Keratinocyte (primary cell): ENCODE measurements around the gene PLD5. TPM values are rescaled to one million over a fixed set of nuclear protein-coding genes. Genes with fewer than 3 reads are reported as not detected.

ENCODE experiments used
- DNase-seq: peaks from one replicate; pipeline ENCODE4 v3.0.0-alpha.2; 2011; ENCODE audit warnings: low read depth, missing footprints, low spot score
- FAIRE-seq: peaks from 2 replicates; lab custom pipeline; 2011; peaks lifted over from hg19 to GRCh38; lab: Jason Lieb, UNC
- H2AFZ ChIP-seq: 2 replicates; pipeline ENCODE4 v1.6.0; 2012; ENCODE audit warnings: low read length, control low read depth, inconsistent platforms; ENCODE audit not compliant: control insufficient read depth
- H3K27ac ChIP-seq: 2 replicates; pipeline ENCODE4 v1.5.1; 2011; ENCODE audit warnings: low read length; ENCODE audit not compliant: control insufficient read depth, insufficient read depth
- H3K27me3 ChIP-seq: 3 replicates; pipeline ENCODE4 v1.6.0; 2011; ENCODE audit warnings: low read length; ENCODE audit not compliant: control insufficient read depth, insufficient read depth; ENCODE audit errors: extremely low read depth
- H3K36me3 ChIP-seq, 2 experiments: 2 replicates in 1 of 2; 3 replicates in 1 of 2; pipeline ENCODE4 v1.5.1; 2011; ENCODE audit warnings: low read length in 2 of 2, mild to moderate bottlenecking in 1 of 2; ENCODE audit not compliant: control insufficient read depth in 2 of 2, insufficient read depth in 2 of 2; ENCODE audit errors: extremely low read depth in 1 of 2
- H3K4me1 ChIP-seq: 3 replicates; pipeline ENCODE4 v1.5.1; 2011; ENCODE audit warnings: low read length; ENCODE audit not compliant: control insufficient read depth, insufficient read depth; ENCODE audit errors: extremely low read depth
- H3K4me2 ChIP-seq: 3 replicates; pipeline ENCODE4 v1.6.0; 2011; ENCODE audit warnings: low read depth, low read length; ENCODE audit not compliant: control insufficient read depth, insufficient read depth; ENCODE audit errors: extremely low read depth
- H3K4me3 ChIP-seq, 3 experiments: fragments of 200-600 bp in 1 of 3; sonication (generic) in 1 of 3; 2 replicates in 2 of 3; 3 replicates in 1 of 3; pipeline ENCODE4 v1.5.1; 2011 to 2016; ENCODE audit warnings: low read length in 3 of 3, mild to moderate bottlenecking in 3 of 3, control low read depth in 2 of 3, inconsistent platforms in 1 of 3, low read depth in 1 of 3, mixed read lengths in 1 of 3, mixed run types in 1 of 3, moderate library complexity in 1 of 3; ENCODE audit not compliant: control insufficient read depth in 2 of 3, insufficient read depth in 2 of 3; ENCODE audit errors: extremely low read depth in 1 of 3
- H3K79me2 ChIP-seq: 2 replicates; pipeline ENCODE4 v1.6.0; 2012; ENCODE audit warnings: low read length; ENCODE audit not compliant: control insufficient read depth, insufficient read depth
- H3K9ac ChIP-seq: 3 replicates; pipeline ENCODE4 v1.6.0; 2011; ENCODE audit warnings: low read length; ENCODE audit not compliant: control insufficient read depth, insufficient read depth; ENCODE audit errors: extremely low read depth
- H3K9me1 ChIP-seq: 3 replicates; pipeline ENCODE4 v1.6.0; 2011; ENCODE audit warnings: low read length; ENCODE audit not compliant: control insufficient read depth, insufficient read depth; ENCODE audit errors: extremely low read depth
- H3K9me3 ChIP-seq: 2 replicates; pipeline ENCODE4 v1.5.1; 2012; ENCODE audit warnings: low read depth, low read length; ENCODE audit not compliant: control insufficient read depth
- H4K20me1 ChIP-seq: 3 replicates; pipeline ENCODE4 v1.6.0; 2011; ENCODE audit warnings: low read length; ENCODE audit not compliant: control insufficient read depth, insufficient read depth; ENCODE audit errors: extremely low read depth
- CTCF ChIP-seq, 3 experiments: IDR thresholded peaks in 1 of 3; conservative IDR thresholded peaks in 1 of 3; optimal IDR thresholded peaks in 1 of 3; 2 replicates in 2 of 3; 3 replicates in 1 of 3; pipeline versions ENCODE3 to v1.5.1; 2011; ENCODE audit warnings: low read length in 3 of 3, mild to moderate bottlenecking in 3 of 3, moderate library complexity in 2 of 3, control low read depth in 1 of 3, inconsistent platforms in 1 of 3; ENCODE audit not compliant: insufficient read depth in 2 of 3; ENCODE audit errors: extremely low read depth in 1 of 3
- EZH2 ChIP-seq: IDR thresholded peaks from one replicate; pipeline ENCODE4 v1.6.1; 2012; ENCODE audit warnings: inconsistent platforms, mild to moderate bottlenecking, low read length, moderate library complexity
- dilution Hi-C: fragments of 300-500 bp; cut with MboI; formaldehyde crosslinking; loops from one replicate; pipeline ENCODE4 v1.7.0; 2020; ENCODE audit warnings: low sequenced_read_pairs; ENCODE audit not compliant: extremely low pct_ligation_motif_present
- polyA plus RNA-seq, 5 experiments: library from polyadenylated mRNA; depleted of rRNA in 3 of 5; stranded (reverse) in 3 of 5; stranded (forward) in 1 of 5; unstranded in 1 of 5; fragments of >200 nt; gene quantifications; 1 replicate in 1 of 5; 2 replicates in 3 of 5; 3 replicates in 1 of 5; pipeline versions ENCODE4 v1.2.1 to v1.2.3, GENCODE V29; 2011 to 2012; ENCODE audit warnings: missing spikeins in 2 of 5, low read depth in 1 of 5, low replicate concordance in 1 of 5

The PLD5 gene
- polyA plus RNA-seq, 1 donor (not counting 4 experiments of a cell fraction or from before 2014, with no cell fraction given): 7.2 TPM

GRCh38 chr1:242209063-242209462 lies 315.4 kb downstream of the PLD5 start:
- Histone ChIP-seq H3K4me1 (no peaks in the 10 kb centered on the region), H3K36me3 (peaks cover 0 to 6% of the 10 kb centered on the region in 2 experiments), H3K79me2 (no peaks in the 10 kb centered on the region), H3K27ac (no peak overlapping the region), H3K4me3 (no peak overlapping the region), H4K20me1 (no peaks in the 10 kb centered on the region), H3K9ac (no peak overlapping the region), H3K27me3 (no peaks in the 10 kb centered on the region), H2AFZ (no peak overlapping the region), H3K4me2 (no peak overlapping the region), H3K9me3 (no peaks in the 10 kb centered on the region), H3K9me1 (no peaks in the 10 kb centered on the region)
- no peak for TF ChIP-seq EZH2
- no peak for TF ChIP-seq CTCF (optimal IDR thresholded peaks at IDR 0.05 in 1 of 3, IDR thresholded peaks at IDR 0.05 in 1 of 3, conservative IDR thresholded peaks at IDR 0.05 in 1 of 3; ENCODE audit: extremely low read depth in 1 of 3, insufficient read depth in 2 of 3, low read length in 3 of 3)
- dilution Hi-C loops: no loop called here
- DNase-seq (no peak), FAIRE-seq (no peak)

GRCh38 chr1:242208021-242208420 lies 316.5 kb downstream of the PLD5 start:
- Histone ChIP-seq H3K4me1 (no peaks in the 10 kb centered on the region), H3K9ac (no peak overlapping the region), H4K20me1 (no peaks in the 10 kb centered on the region), H2AFZ (no peak overlapping the region), H3K9me3 (no peaks in the 10 kb centered on the region), H3K27me3 (no peaks in the 10 kb centered on the region), H3K4me2 (no peak overlapping the region), H3K9me1 (no peaks in the 10 kb centered on the region), H3K36me3 (peaks cover 0 to 6% of the 10 kb centered on the region in 2 experiments), H3K79me2 (no peaks in the 10 kb centered on the region), H3K4me3 (no peak overlapping the region), H3K27ac (no peak overlapping the region)
- TF ChIP-seq EZH2: no peak
- no peak for TF ChIP-seq CTCF (optimal IDR thresholded peaks at IDR 0.05 in 1 of 3, IDR thresholded peaks at IDR 0.05 in 1 of 3, conservative IDR thresholded peaks at IDR 0.05 in 1 of 3; ENCODE audit: extremely low read depth in 1 of 3, insufficient read depth in 2 of 3, low read length in 3 of 3)
- DNase-seq: no peak
- dilution Hi-C loops: no loop called here
- no peak for FAIRE-seq
